Measurements from ENCODE around the gene TANGO2.

Gene TANGO2

DNA sequence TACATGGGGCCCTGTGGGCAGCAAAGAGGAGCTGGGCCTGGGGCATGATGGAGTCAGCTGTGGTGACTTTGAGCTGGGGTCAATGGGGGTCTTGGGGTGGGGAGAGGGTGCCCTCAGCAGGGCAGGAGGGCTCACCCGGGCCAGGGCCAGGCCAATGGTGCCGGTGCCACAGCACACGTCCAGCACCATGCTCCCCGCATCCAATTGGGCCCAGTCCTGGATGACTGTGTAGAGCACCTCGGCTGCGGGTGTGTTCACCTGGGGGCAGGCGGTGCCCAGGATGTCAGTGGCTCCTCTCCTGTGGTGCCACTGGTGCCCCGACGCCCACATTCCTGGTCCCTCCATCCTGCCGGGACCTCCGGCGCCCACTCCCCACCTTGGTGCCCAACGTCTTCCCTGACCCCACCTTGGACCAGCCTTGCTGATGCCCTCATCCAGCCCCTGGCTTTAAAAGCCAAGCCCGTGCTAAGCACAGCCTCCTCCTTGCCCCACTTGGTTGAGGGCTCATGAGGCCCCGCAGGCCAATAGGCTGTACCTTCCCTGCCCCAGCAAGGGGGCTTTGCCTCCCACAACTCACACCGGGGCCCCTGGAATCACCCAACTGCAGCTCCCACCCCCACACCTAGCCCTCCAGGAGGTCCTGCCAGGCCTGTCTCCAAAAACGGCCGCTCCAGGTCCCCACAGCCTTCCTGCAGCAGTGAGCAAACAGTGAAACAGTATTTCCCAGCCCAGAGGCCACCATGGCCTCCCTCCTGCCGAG lies 92.8 kb downstream of the TANGO2 start:
- DNase-seq, result no peak
- no peak overlapping the region for H3K4me3 ChIP-seq
- H3K36me3 ChIP-seq, result peaks cover 18 to 73% (median 52%) of the 10 kb centered on the region in 3 donors
- H3K27ac ChIP-seq, result no peak overlapping the region
- no peaks in the 10 kb centered on the region for H3K9me3 ChIP-seq
- intact Hi-C loops (cut with DNase I; ENCODE audit: low total_unique reads), result no loop called here
- TF ChIP-seq, protein P1, sequence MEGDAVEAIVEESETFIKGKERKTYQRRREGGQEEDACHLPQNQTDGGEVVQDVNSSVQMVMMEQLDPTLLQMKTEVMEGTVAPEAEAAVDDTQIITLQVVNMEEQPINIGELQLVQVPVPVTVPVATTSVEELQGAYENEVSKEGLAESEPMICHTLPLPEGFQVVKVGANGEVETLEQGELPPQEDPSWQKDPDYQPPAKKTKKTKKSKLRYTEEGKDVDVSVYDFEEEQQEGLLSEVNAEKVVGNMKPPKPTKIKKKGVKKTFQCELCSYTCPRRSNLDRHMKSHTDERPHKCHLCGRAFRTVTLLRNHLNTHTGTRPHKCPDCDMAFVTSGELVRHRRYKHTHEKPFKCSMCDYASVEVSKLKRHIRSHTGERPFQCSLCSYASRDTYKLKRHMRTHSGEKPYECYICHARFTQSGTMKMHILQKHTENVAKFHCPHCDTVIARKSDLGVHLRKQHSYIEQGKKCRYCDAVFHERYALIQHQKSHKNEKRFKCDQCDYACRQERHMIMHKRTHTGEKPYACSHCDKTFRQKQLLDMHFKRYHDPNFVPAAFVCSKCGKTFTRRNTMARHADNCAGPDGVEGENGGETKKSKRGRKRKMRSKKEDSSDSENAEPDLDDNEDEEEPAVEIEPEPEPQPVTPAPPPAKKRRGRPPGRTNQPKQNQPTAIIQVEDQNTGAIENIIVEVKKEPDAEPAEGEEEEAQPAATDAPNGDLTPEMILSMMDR (IDR thresholded peaks at IDR 0.05), result no peak
- no peaks in the 10 kb centered on the region for H3K27me3 ChIP-seq
- peaks cover 4 to 26% (median 20%) of the 10 kb centered on the region in 4 donors for H3K4me1 ChIP-seq

DNA sequence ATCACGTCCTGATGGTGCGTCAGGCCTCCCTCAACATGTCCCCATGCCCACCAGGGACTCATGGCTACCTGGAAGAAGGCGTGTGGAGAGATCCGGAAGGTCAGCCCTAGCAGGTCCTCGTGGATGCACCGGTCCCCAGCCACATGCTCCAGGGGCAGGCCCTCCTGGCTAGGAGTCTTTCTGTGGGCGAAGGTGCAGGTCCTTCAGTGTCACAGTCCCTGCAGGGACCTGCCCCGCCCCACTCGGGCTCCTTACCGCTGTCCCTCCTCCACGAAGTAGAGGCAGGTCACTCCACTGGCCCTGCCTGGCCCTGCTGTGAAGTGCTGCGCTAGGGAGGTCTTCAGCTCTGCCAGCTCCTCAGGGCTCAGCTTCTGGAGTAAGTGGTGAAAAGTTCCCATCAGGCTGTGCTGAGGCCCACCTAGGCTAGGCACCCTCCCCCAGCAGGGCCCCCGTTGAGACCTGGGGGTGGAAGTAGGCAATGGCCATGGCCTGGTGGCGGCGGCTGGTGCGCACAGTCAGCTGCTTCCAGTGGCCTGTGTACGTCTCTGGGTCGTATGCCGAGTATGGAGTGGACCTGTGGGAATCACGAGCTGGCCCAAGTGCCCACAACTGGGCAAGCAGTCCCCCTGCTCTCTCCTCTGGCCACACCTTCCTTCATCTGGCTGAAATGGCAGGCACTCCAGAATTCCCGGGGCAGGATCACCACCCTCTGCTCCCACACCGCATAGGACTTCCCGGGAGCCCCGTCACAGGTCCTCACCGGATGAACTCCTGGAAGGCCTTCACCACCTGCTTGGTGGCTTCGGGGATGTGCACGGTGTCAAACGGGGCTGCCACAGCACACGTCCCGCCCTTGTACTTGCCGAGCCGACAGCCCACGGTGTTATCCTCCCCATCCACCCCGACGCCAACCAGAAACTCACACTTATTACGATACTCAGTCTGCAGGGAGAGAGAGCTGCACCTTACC lies 93.9 kb downstream of the TANGO2 start:
- no peak for DNase-seq
- TF ChIP-seq, protein P1 (IDR thresholded peaks at IDR 0.05), result no peak
- Histone ChIP-seq H3K27me3 (no peaks in the 10 kb centered on the region), H3K4me3 (no peak overlapping the region), H3K36me3 (peaks cover 11 to 71% (median 51%) of the 10 kb centered on the region in 3 donors), H3K4me1 (peaks cover 4 to 35% (median 25%) of the 10 kb centered on the region in 4 donors), H3K27ac (no peak overlapping the region), H3K9me3 (no peaks in the 10 kb centered on the region)
- intact Hi-C loops (cut with DNase I; ENCODE audit: low total_unique reads), result no loop called here

DNA sequence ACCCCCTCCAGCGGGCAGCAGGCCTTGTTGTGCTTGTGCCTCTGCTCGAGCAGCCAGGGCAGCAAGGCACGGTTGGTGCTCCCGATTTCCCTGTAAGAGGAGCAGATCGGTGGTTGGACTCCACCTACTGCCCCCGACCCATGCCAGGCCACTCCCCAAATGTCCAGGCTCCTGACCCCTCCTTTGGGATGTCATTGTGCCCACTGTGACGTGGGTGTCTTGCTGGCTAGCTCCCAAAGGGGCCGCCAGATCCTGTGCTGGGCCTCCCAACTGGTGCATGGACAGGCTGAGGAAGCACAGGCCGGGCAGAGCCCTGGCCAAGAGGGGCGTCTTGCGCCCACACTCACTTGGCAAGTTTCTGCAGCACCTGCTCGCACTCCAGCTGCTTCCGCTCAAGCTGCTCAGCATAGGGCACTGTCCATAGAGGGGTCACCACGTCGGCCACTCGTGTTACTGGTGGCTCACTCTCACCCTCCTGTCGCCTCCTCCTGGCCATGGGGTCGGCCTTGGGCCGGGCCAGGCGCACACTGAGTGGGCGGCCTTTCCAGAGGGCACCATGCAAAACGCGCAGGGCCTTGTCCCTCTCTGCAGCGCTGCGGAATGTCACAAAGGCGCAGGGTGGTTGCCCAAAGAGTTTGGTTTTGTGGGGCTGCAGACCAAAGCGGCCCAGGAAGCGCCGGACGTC lies 94.9 kb downstream of the TANGO2 start, which contains the start of gene RANBP1:
Gene RANBP1 (plus strand): TSS at position 414 of the 685 bp plus-strand sequence. CDS start 81 bp downstream, at position 495.
- Histone ChIP-seq H3K4me1 (peaks cover 4 to 46% (median 29%) of the 10 kb centered on the region in 4 donors), H3K4me3 (peak within 1 kb of the TSS; percentile 78 to 90), H3K27me3 (no peaks in the 10 kb centered on the region), H3K36me3 (peaks cover 10 to 71% (median 53%) of the 10 kb centered on the region in 3 donors), H3K9me3 (no peaks in the 10 kb centered on the region), H3K27ac (peak within 1 kb of the TSS; percentile 86 to 88)
- TF ChIP-seq, protein P1 (IDR thresholded peaks at IDR 0.05), result no peak
- intact Hi-C loops (cut with DNase I; ENCODE audit: low total_unique reads), result no loop called here
- DNase-seq, result no peak

DNA sequence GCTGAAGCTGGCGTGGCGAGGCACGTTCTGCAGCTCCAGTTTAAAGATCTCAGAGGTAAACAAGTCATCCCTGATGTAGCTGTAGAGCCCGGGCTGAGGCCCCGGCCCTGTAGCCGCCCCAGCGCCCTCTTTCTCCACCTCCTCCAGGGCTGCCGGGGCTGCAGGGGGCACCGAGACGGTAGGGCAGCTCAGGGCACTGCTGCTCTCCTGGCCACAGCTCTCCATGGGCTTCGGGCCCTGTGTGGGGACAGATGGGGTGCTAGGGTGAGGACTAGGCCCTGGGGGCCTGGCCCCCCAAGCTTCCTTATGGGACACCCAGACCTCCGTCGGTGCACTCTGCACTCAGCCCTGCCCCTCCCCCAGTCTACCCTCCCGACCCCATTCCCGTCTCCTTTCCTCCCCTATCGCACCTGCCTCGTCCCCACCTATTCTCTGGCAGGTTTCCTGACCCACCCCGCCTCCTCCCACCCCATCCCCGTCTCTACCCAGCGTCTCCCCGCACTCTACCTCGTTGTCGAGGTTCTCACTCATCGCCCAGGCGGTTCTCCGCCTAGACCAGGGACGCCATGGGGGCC lies 95.6 kb downstream of the TANGO2 start:
- no peaks in the 10 kb centered on the region for H3K27me3 ChIP-seq
- no peak for DNase-seq
- H3K4me1 ChIP-seq, result peaks cover 4 to 49% (median 29%) of the 10 kb centered on the region in 4 donors
- H3K36me3 ChIP-seq, result peaks cover 10 to 71% (median 55%) of the 10 kb centered on the region in 3 donors
- no peaks in the 10 kb centered on the region for H3K9me3 ChIP-seq
- peak overlapping the region; percentile 78 to 90 for H3K4me3 ChIP-seq
- TF ChIP-seq, protein P1 (IDR thresholded peaks at IDR 0.05), result no peak
- intact Hi-C loops (cut with DNase I; ENCODE audit: low total_unique reads), result no loop called here
- H3K27ac ChIP-seq, result peak overlapping the region; percentile 86 to 88
